GM12878 (cell line): ENCODE results near the gene AP1G2. TPM values are rescaled to one million over a fixed set of nuclear protein-coding genes. Genes with fewer than 3 reads are reported as not detected.

ENCODE experiments used
- CEBPZ ChIP-seq: fragments of 150-350 bp; IDR thresholded peaks from 2 replicates; pipeline ENCODE4 v1.6.1; 2016; ENCODE audit warnings: low read depth, low read length
- CHD2 ChIP-seq: IDR thresholded peaks from 2 replicates; pipeline ENCODE4 v1.6.1; 2011; ENCODE audit warnings: low read depth, low read length, improper control_type of control experiment, borderline replicate concordance
- CUX1 ChIP-seq: IDR thresholded peaks from 2 replicates; pipeline ENCODE4 v1.6.1; 2012; ENCODE audit warnings: improper control_type of control experiment, low read depth, low read length; ENCODE audit not compliant: insufficient replicate concordance
- FOXM1 ChIP-seq: IDR thresholded peaks from 2 replicates; pipeline ENCODE4 v1.6.1; 2012; ENCODE audit warnings: low read depth, mild to moderate bottlenecking, inconsistent platforms, low read length, moderate library complexity
- HCFC1 ChIP-seq: fragments of 150-350 bp; IDR thresholded peaks from 2 replicates; pipeline ENCODE4 v1.6.1; 2014; ENCODE audit warnings: low read length
- HSF1 ChIP-seq: fragments of 150-350 bp; IDR thresholded peaks from 2 replicates; pipeline ENCODE4 v1.6.1; 2014; ENCODE audit warnings: mild to moderate bottlenecking, low read depth, low read length
- IKZF1 ChIP-seq: fragments of 450-650 bp; conservative IDR thresholded peaks from 2 replicates; pipeline ENCODE4 v1.6.1; 2017; ENCODE audit warnings: antibody characterized with exemption, mild to moderate bottlenecking
- PAX5 ChIP-seq: IDR thresholded peaks from 2 replicates; pipeline ENCODE4 v1.6.1; 2011; ENCODE audit warnings: low read depth, low read length, borderline replicate concordance
- POLR2AphosphoS2 ChIP-seq: IDR thresholded peaks from 2 replicates; pipeline ENCODE4 v1.6.1; 2011; ENCODE audit warnings: low read depth, mild to moderate bottlenecking, low read length, improper control_type of control experiment, moderate library complexity
- RB1 ChIP-seq: fragments of 450-650 bp; formaldehyde crosslinking; IDR thresholded peaks from 2 replicates; pipeline ENCODE4 v1.6.1; 2017; ENCODE audit warnings: mild to moderate bottlenecking, borderline replicate concordance
- RELB ChIP-seq: fragments of 450-650 bp; IDR thresholded peaks from 2 replicates; pipeline ENCODE4 v1.6.1; 2017; ENCODE audit warnings: low read depth, mild to moderate bottlenecking, moderate library complexity
- SPI1 ChIP-seq: IDR thresholded peaks from 2 replicates; pipeline ENCODE4 v1.6.1; 2011; ENCODE audit warnings: low read depth, mild to moderate bottlenecking, low read length, moderate library complexity, borderline replicate concordance; ENCODE audit not compliant: insufficient read depth
- TCF12 ChIP-seq: IDR thresholded peaks from 2 replicates; pipeline ENCODE4 v1.6.1; 2011; ENCODE audit warnings: low read depth, mild to moderate bottlenecking, low read length
- TCF7 ChIP-seq: IDR thresholded peaks from 2 replicates; pipeline ENCODE4 v1.6.1; 2014; ENCODE audit warnings: antibody characterized with exemption, borderline replicate concordance
- USF2 ChIP-seq: IDR thresholded peaks from 2 replicates; pipeline ENCODE4 v1.6.1; 2011; ENCODE audit warnings: low read depth, low read length, improper control_type of control experiment, borderline replicate concordance
- WRNIP1 ChIP-seq: IDR thresholded peaks from 2 replicates; pipeline ENCODE4 v1.6.1; 2011; ENCODE audit warnings: low read depth, low read length, improper control_type of control experiment, borderline replicate concordance
- polyA plus RNA-seq, 11 experiments: library from polyadenylated mRNA; depleted of rRNA in 4 of 11; unstranded in 6 of 11; stranded (reverse) in 5 of 11; fragments of >200 nt; fragmentation: Nextera tagmentation in 4 of 11; fragmentation: Illumina TruSeq in 1 of 11; extraction: Ambion mirVana in 4 of 11; extraction: Trizol in 1 of 11; gene quantifications; 1 replicate in 1 of 11; 2 replicates in 10 of 11; pipeline versions ENCODE4 v1.2.1 to v1.2.3, GENCODE V29; 2011 to 2016; ENCODE audit warnings: inconsistent platforms in 2 of 11, missing spikeins in 2 of 11, low read depth in 1 of 11
- total RNA-seq, 4 experiments: library from RNA; depleted of rRNA in 3 of 4; stranded (reverse); fragments of >200 nt in 3 of 4; fragmentation: Illumina TruSeq in 1 of 4; extraction: Trizol in 1 of 4; gene quantifications; 2 replicates each; pipeline versions ENCODE4 v1.2.1 to v1.2.3, GENCODE V29; 2013 to 2021

AP1G2 gene
- total and polyA plus RNA-seq, 10 of the 15 experiments (the other 5 are each of a cell fraction or from before 2014, with no cell fraction given): 41.5 to 146 (median 103) TPM

- TF ChIP-seq HCFC1 (peak; percentile 79), HSF1 (no peak), CHD2 (peak; percentile 78), RELB (peak; percentile 89), RB1 (no peak; the same call in 1 of the 2 replicates), FOXM1 (no peak), TCF7 (no peak), CUX1 (peak; percentile 87), POLR2AphosphoS2 (no peak), IKZF1 (peak; percentile 88), WRNIP1 (no peak), USF2 (no peak), PAX5 (no peak), CEBPZ (no peak), TCF12 (peak; percentile 74), SPI1 (no peak)
Measured at GRCh38 chr14:23551266-23552028, 16.1 kb downstream of the AP1G2 start, which contains the start of gene ZFHX2 (continued).
